Pancreas (tissue), 10 donors: ENCODE measurements around the gene WSB2. TPM values are rescaled to one million over a fixed set of nuclear protein-coding genes. Genes with fewer than 3 reads are reported as not detected.

Experiments
- ATAC-seq, 4 donors: fragments of 200-7000 bp; cut with Tn5 transposase; one replicate each; pipeline versions ENCODE4 v1.8.0 to v1.9.1; 2020; ENCODE audit warnings: mild to moderate bottlenecking in 4 of 4, moderate library complexity in 4 of 4
- DNase-seq, 6 donors: peaks; one replicate each; pipeline ENCODE4 v3.0.0-alpha.2; 2020
- FAIRE-seq: peaks from 2 replicates; lab custom pipeline; 2012; peaks lifted over from hg19 to GRCh38; lab: Jason Lieb, UNC
- H3K27ac ChIP-seq, 4 donors: fragments of 200-600 bp; sonication (generic); 1 replicate in 3 of 4; 2 replicates in 1 of 4; pipeline versions ENCODE4 v1.5.0 to v1.8.0; 2020
- H3K27me3 ChIP-seq, 4 donors: fragments of 200-600 bp; one replicate each; pipeline ENCODE4 v1.8.0; 2021
- H3K36me3 ChIP-seq, 3 donors: fragments of 200-600 bp; sonication (generic) in 1 of 3; one replicate each; pipeline versions ENCODE4 v1.5.0 to v1.8.0; 2020 to 2021
- H3K4me1 ChIP-seq, 3 donors: fragments of 200-600 bp; one replicate each; pipeline ENCODE4 v1.8.0; 2021
- H3K4me3 ChIP-seq, 4 donors: fragments of 200-600 bp; sonication (generic) in 2 of 4; one replicate each; pipeline versions ENCODE4 v1.5.0 to v1.8.0; 2020 to 2021
- H3K9me3 ChIP-seq, 4 donors: fragments of 200-600 bp; one replicate each; pipeline ENCODE4 v1.8.0; 2021
- WGBS, 2 donors: extraction: QIAGEN DNeasy Blood & Tissue Kit; methylation state at CpG; one replicate each; pipeline ENCODE4 v1.1.7; 2013; 5-methylcytosine and 5-hydroxymethylcytosine counted together
- intact Hi-C, 3 donors: fragments of 100-400 bp; cut with DNase I; formaldehyde crosslinking; loops; one replicate each; pipeline versions ENCODE4 v1.11.1 to v1.14.2; 2022
- polyA plus RNA-seq, 2 donors: library from polyadenylated mRNA; stranded (reverse); fragments of 200-250 nt; gene quantifications; one replicate each; pipeline ENCODE4 v1.2.3, GENCODE V29; 2013
- total RNA-seq, 6 donors: library from RNA; stranded (reverse); fragmentation: NEBNext Ultra II Directional in 4 of 6; extraction: Animal tissue kit (Norgen Biotek cat#: 25700) in 4 of 6; gene quantifications; one replicate each; pipeline versions ENCODE4 v1.2.1 to v1.2.4, GENCODE V29; 2021 to 2023
- TF ChIP-seq, protein P1 (sequence below), 4 donors: fragments of 200-600 bp; sonication (generic) in 3 of 4; IDR thresholded peaks; one replicate each; pipeline versions ENCODE4 v1.5.0 to v1.8.0; 2021; ENCODE audit warnings: antibody characterized with exemption in 4 of 4
- donor health status: healthy with polysubstance abuse.
- donor health status: DM: no; HTN: no; CAD: no; lungs with moderate emphysema.
- donor health status: DM: no; HTN: no; CAD: no.
- donor health status: control.
- donor health status: control.
- donor health status: Bipolar disorder and iron deficiency.
- donor health status: DM: yes; HTN: yes; CAD: no.
- donor health status: DM: no; HTN: no; CAD: no.
- donor health status: DM: no; HTN: no; CAD: no.
- donor health status: DM: yes; HTN: yes; CAD: no.

WSB2 gene
- total and polyA plus RNA-seq, 8 donors, result 23.7 to 55.2 (median 41.8) TPM

DNA sequence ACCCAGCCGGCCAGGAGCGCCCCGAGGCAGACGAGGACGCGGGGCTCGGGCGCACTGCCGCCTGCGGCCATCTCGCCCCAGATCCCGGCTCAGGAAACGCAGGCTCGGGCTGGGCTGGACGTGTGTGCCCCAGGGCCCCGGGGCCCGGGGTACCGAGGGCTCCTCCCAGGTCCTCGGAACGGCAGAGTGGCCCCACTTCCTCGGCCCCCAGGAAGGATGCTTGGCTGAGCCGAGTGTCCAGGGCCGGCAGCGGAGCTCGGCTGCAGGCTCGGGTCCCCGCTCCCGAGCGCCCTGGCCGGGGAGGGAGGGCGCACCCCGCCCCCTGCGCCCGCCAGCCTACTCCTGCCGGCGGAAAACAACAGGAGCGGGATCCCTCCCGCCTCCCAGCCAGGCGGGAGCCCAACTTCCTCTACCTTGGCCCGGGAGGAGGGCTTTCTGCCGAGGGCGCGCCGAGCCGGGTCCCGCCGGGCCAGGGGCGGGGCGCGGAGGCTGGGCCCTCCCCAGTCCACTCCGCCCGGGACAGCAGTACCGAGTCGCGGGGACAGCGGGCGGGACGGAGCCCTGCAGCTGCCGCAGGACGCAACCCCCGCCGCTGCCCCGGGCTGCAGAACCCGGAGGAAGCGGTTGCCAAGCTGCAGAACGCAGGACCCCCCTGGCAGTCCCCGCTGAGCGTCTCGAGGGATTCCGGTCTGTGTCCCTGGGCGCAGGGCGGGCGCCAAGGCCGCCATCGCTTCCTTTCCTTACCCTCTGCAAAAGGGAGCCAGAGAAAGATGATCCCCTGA lies 42.8 kb upstream of the WSB2 start, which contains the start of gene VSIG10:
VSIG10 (minus strand) TSS at position 411 of the 782 bp plus-strand sequence; CDS start at position 71, 340 bp downstream.
- ATAC-seq (peak; percentile 91 to 94 (median 94)), FAIRE-seq (no peak), DNase-seq (peak; percentile 76 to 88 (median 80))
- Histone ChIP-seq H3K4me3 (peak within 1 kb of the TSS; percentile 70 to 84 (median 79)), H3K27me3 (no peaks in the 10 kb centered on the region), H3K9me3 (no peaks in the 10 kb centered on the region), H3K27ac (peak within 1 kb of the TSS; percentile 56 to 89 (median 80)), H3K4me1 (no peaks in the 10 kb centered on the region), H3K36me3 (no peaks in the 10 kb centered on the region)
- intact Hi-C loops, result no loop called here
- TF ChIP-seq, protein P1, sequence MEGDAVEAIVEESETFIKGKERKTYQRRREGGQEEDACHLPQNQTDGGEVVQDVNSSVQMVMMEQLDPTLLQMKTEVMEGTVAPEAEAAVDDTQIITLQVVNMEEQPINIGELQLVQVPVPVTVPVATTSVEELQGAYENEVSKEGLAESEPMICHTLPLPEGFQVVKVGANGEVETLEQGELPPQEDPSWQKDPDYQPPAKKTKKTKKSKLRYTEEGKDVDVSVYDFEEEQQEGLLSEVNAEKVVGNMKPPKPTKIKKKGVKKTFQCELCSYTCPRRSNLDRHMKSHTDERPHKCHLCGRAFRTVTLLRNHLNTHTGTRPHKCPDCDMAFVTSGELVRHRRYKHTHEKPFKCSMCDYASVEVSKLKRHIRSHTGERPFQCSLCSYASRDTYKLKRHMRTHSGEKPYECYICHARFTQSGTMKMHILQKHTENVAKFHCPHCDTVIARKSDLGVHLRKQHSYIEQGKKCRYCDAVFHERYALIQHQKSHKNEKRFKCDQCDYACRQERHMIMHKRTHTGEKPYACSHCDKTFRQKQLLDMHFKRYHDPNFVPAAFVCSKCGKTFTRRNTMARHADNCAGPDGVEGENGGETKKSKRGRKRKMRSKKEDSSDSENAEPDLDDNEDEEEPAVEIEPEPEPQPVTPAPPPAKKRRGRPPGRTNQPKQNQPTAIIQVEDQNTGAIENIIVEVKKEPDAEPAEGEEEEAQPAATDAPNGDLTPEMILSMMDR (IDR thresholded peaks at IDR 0.05), result no peak
- 0 to 1% methylated on average over 73 to 75 of the region's 75 CpGs for WGBS, 2 donors

DNA sequence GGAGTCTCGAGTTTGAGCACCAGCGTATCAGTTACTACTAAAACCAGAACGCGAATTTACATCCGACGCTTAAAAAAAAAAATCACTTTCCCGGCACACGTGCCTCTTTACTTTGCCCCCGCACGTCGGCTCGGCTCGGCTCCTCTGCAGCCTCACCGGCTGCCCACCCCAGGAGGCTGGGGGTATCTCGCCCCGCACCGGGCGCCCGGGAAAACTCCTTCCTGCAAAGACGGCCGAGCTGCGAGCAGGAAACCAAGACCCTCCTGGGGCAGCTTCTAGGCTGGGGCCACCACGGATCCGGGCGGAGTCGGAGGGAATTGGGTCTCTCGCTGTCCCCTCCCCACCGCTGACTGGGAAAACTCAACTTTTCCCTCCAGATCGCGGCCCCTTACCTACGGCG lies 42.2 kb upstream of the WSB2 start:
- Histone ChIP-seq H3K4me1 (no peaks in the 10 kb centered on the region), H3K27me3 (no peaks in the 10 kb centered on the region), H3K27ac (peak overlapping the region; percentile 56 to 89 (median 80)), H3K9me3 (no peaks in the 10 kb centered on the region), H3K4me3 (peak overlapping the region; percentile 70 to 84 (median 79)), H3K36me3 (no peaks in the 10 kb centered on the region)
- peak; percentile 20 to 51 (median 32) for ATAC-seq
- DNase-seq, result peak in 3 of 6 donors; percentile 26 to 70 (median 51)
- no peak for FAIRE-seq
- TF ChIP-seq, protein P1 (IDR thresholded peaks at IDR 0.05), result no peak
- intact Hi-C loops, result no loop called here
- WGBS, 2 donors, result 0 to 1% methylated on average over 29 to 32 of the region's 32 CpGs

DNA sequence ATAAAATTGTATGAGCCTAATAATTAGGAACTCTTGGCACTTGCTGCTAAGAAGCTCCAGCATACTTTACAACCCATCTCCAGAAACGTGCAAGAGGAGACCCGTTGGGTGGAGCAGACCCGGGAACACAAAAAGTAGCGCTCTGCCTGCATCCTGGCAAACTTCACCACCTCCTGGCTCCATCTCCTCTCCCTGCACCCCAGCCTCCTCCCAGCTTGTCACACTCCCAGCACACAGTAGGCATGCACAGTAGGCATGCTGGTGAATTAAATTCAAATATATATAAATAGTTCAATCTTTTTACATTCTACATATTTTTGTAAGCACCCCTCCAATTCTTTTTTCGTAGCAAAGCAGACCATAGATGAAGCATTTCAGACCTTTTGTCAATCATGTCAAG lies 41.6 kb upstream of the WSB2 start:
- H3K27me3 ChIP-seq, result no peaks in the 10 kb centered on the region
- DNase-seq, result no peak
- H3K27ac ChIP-seq, result peak overlapping the region in 3 of 4 donors; percentile 56 to 89 (median 82)
- TF ChIP-seq, protein P1 (IDR thresholded peaks at IDR 0.05), result no peak
- intact Hi-C loops, result no loop called here
- no peaks in the 10 kb centered on the region for H3K36me3 ChIP-seq
- H3K4me3 ChIP-seq, result peak overlapping the region in 3 of 4 donors; percentile 70 to 84 (median 81)
- ATAC-seq, result no peak
- H3K4me1 ChIP-seq, result no peaks in the 10 kb centered on the region
- 40 to 46% methylated on average over 5 of the region's 5 CpGs for WGBS, 2 donors
- FAIRE-seq, result no peak
- no peaks in the 10 kb centered on the region for H3K9me3 ChIP-seq

DNA sequence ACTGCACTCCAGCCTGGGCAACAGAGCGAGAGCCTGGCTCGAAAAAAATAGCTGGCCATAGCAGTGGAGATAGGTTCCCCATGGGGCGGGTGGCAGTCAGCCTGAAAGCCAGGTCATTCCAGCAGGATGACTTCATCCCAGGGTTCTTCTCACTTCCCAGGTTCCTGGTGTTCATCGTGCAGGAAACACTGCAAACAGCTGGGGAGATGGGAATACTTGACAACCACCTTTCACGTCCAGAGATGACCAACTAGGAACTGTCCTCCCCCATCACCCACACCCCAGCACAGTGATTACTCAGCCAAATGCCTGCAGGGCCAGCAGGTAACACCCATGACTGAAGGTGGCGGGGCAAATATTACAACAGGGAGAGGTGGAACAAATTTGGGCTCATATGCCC lies 41.1 kb upstream of the WSB2 start:
- Histone ChIP-seq H3K27ac (peak overlapping the region in 1 of 4 donors; percentile 89), H3K27me3 (no peaks in the 10 kb centered on the region), H3K9me3 (no peaks in the 10 kb centered on the region), H3K36me3 (no peaks in the 10 kb centered on the region), H3K4me1 (no peaks in the 10 kb centered on the region), H3K4me3 (no peak overlapping the region)
- intact Hi-C loops, result no loop called here
- ATAC-seq (peak in 1 of 4 donors; percentile 3), DNase-seq (peak in 1 of 6 donors; percentile 26), FAIRE-seq (no peak)
- TF ChIP-seq, protein P1 (IDR thresholded peaks at IDR 0.05), result no peak
- WGBS, 2 donors, result 73 to 74% methylated on average over 6 of the region's 6 CpGs

DNA sequence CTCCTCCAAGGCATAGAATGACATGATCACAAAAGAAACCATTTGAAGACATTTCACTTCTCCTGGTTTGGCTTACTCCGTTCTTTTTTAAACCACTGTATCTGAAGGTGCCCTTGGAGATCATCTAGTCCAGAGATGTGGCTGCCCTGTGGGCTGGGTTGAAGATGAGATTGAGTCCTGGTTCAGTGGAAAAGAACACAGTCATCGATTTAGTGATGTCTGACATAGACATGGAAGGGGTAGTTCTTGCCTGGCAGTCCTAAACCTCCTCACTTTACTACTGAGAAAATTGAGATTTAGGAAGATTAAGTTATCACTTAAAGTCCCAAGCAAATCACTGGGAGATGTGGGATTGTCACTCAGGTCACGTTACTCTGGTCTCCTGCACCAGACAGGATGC lies 40.1 kb upstream of the WSB2 start:
- Histone ChIP-seq H3K27ac (no peak overlapping the region), H3K36me3 (no peaks in the 10 kb centered on the region), H3K4me1 (no peaks in the 10 kb centered on the region), H3K4me3 (no peak overlapping the region), H3K9me3 (no peaks in the 10 kb centered on the region), H3K27me3 (no peaks in the 10 kb centered on the region)
- DNase-seq, result no peak
- 86 to 90% methylated on average over 3 of the region's 3 CpGs for WGBS, 2 donors
- TF ChIP-seq, protein P1 (IDR thresholded peaks at IDR 0.05), result no peak
- FAIRE-seq, result no peak
- no peak for ATAC-seq
- intact Hi-C loops, result no loop called here
